GM18498 (cell line): ENCODE measurements around the gene TRMT61A.
"Not testable (repeated sequence)": the region's sequence is repeated elsewhere in the genome, so short reads cannot be mapped to it uniquely, and the experiment has no call there.

ENCODE experiments used
- ATAC-seq: cut with Tn5 transposase; IDR thresholded peaks from one replicate; pipeline ENCODE4 v1.9.1; 2021; ENCODE audit warnings: mild to moderate bottlenecking, moderate library complexity; ENCODE audit not compliant: unreplicated experiment

Gene TRMT61A

DNA sequence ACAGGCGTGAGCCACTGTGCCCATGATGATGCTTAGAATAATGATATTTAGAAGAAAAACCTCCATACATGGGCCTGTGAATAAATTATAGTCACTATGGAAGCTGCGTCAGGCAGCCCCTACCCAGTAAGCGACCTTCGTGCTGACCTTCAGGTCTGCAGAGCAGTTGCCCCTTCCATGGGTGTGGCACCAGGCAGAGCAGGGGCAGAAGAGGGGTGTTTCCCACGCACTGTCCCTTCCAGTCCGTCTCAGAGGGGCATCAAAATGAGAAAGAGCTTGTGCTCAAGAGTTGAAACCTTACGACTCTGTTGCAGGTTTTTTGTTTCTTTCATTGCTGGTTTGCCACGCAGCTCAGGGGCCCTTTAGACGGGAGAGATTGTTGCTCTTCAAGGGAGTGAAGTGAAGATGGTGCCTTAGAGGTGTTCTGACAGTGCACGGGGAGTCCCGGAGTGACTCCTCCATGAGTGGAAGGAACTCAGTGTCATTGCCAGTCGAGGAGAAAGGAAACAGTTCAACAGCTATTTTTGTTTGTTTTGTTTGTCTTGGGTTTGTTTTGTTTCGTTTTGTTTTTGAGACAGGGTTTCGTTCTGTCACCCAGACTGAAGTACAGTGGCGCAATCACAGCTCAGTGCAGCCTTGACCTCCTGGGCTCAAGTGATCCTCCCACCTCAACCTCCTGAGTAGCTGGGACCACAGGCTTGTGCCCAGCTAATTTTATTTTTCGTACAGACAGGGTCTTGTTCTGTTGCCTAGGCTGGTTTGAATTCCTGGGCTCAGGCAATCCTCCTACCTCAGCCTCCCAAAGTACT lies 20.3 kb upstream of the TRMT61A start:
- ATAC-seq, result no peak

DNA sequence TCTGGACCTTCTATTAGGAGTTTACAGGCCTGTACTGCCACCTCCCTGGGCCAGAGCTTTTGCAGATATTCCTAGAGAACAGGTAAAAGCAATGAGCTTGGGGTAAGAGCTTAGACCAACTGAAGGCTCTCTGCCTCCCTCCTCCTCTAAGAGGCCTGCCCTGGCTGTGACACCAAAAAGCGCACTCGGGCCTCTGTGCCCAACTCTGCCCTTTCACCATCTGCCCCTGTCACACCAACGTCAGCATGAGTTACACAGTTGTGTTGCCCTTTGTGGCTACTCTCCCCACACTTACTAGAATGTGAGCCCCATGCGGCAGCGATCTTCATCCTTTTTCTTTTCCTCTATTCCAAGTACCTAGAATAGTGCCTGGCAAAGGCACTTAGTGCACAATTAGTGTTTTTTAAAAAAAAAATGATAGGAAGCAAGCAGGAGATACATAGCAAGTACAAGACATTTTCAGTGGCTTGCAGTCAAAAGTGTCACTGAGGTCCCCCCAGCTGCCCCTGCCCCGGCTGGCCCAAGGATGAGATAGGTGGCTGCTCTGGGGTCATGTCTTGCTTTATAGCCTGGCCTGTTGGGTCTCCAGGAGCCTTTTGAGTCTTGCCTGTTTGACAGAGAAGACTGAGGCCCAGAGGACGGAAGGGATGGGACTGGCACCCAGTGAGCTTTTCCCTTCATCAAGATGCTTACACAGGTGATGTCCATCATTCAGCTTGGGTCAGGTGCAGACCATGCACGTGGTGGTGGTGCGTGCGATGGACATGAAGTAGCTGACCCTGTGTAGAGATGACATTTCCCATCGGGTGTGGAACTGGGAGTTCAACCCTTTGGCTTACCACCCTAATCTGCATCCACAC lies 18.9 kb upstream of the TRMT61A start:
- no peak for ATAC-seq

DNA sequence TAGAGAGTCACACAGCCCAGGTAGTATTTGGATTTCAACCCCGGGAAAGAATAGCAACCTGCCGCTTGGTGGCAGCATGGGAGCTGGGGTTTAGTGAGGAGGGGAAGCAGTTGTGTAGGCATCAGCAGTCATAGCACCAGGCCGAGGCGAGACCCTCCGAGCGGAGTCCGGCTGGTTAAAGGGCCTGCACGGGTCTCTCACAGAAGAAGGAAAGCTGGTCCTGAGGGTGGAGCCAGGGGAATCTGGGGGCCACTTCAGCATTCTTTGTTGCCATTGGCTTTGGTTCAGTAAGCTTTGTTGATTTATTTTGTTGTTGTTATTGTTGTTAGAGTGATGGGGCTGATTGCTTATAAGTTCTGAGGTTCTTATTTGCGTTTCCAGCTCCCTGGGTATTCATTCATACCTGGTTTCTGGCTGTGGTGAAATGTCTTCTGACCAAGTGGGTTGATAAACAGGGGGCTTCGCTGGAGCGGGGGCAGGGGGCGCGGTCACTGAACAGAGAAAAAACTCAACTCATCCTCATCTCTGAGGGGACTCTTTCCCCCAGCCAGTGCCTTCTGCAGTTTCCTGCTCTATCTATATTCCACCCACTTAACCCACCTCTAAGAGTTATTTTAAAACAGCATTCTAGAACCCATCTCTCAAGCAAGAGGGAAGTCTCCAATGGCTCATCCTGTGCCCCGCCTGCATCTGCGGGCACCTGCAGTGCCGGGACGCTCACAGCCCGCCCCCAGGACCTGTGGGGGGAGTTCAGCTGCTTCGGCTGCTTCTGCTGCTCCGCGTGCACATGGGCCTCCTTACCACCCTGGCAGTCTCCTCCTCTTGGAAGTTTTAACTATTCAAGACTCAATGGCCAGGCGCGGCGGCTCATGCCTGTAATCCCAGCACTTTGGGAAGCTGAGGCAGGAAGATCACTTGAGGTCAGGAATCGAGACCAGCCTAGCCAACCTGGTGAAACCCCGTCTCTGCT lies 18.0 kb upstream of the TRMT61A start:
- ATAC-seq, result no peak

DNA sequence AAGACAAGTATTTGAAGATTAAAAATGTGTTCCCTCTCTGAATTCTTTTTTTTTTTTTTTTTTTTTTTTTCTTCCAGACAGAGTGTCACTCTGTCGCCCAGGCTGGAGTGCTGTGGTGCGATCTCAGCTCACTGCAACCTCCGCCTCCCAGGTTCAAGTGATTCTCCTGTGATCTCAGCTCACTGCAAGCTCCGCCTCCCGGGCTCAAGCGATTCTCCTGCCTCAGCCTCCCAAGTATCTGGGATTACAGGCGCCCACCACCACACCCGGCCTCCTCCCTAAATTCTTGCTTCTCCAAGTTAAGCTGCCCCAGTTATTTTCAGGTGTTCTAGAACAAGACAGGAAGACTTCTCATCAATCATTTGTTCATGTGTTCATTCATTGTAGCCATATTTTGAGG lies 16.8 kb upstream of the TRMT61A start:
- ATAC-seq, result not testable (repeated sequence)

DNA sequence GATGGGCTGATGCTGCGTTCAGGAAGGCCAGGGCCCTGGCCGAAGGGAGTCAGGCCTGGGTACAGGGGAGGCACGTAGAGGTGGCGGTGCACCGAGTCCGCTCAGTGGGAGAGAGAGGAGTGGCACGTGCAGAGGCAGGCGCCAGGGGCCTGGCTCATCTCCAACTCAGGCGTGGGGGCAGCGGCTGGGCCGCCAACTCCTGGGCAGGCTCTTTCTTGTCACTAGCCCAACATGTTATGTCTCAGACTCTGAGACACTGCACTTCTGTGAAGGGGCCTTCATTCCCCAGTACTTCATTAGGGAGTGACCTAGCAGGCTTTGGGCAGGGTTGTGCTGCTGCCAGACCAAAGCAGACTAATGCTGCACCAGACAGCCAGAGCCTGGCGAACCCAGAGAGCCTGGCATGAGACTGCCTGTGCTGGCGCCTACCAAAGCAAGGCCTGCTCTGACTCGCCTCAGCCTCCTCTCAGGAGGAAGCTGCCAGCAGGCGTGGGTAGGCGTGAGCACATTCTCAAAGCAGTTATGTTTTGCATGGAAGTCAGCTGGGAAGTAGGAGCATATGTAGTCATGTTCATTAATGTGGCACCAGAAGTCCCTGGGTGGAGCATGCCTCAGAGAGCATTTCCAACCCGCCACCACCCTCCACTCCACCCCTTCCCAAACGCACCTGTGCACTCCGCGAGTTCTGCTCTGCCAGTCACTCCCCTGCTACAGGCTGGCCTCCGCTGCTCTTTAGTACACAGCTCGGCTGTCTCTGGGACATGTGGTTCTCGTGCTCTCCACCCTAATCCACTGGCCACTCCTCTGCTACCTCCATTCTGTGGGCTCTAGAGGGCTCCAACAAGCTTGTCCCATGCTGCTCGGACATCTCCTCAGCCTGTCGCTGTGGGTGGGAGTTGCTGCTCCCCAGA lies 16.0 kb upstream of the TRMT61A start:
- no peak for ATAC-seq

DNA sequence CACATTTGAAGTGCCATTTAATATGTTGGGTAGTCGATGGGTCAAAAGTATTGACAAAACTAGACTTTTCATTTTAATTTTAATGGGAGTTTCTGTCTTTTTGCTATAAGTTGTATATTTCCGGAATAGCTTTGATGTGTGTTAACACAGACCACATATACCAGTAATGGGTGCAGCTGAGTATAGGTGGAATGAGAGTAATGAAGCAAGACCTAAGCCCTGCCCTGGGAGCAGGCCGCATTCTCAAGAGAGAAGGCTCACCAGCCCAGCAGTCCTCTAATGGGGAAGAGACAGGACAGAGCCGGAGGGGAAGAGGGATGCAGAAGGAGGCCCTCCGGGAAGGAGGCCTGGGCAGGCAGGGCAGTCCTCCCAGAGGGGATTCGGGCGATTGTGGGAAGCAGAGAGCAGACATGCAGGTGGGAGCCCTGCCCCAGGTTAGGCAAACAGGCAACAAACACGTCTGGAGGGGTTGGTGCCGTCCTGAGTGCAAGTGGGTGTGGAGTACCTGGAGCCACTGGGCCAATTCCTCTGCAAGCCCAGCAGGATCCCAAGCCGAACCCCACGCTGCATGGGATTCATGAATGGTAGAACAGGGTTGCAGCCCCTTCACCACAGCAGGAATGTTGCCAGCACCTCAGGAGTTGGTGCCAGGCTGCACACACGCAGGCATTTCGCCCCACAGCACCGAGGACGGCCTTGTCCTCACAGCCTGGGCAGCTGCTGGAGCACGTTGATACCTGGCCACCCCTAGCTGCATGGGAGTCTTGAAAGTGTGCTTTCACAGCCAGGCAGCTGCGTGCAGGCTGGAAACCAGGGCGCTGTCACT lies 14.2 kb upstream of the TRMT61A start:
- no peak for ATAC-seq

DNA sequence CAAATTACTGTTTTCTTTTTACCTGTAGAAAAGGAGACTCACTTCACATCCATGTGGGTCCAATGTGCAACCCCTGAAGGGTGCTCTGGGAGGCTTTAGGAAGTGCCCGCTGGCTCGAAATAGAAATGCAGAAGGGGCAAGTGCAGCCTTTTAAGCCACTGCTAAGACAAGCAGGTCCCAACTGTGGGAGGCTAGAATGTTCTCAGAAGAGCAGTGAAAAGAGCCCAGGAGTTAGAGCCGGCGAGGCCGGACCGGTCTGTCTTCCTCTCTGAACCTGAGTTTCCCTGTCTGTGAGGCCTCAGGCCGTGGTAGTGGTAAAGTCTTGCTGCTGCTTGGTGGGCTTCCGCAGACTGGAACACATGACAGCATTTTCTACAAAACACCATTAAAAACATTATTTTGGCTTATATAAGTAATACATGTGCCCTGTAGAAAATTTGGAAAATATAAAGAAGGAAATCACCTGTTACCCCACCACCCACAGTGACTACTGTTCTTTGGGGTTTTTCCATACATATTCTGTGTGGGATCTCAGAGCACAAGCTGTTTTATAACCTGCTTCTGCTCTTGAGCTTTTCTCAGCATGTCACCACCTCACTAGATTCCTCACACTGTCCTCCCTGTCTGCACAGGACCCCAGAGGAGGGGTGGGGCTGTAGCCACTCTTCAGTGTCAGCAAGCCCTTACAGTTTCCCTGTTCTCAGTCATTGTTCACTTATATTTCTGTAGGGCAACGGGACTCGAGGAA lies 12.4 kb upstream of the TRMT61A start:
- ATAC-seq, result no peak

DNA sequence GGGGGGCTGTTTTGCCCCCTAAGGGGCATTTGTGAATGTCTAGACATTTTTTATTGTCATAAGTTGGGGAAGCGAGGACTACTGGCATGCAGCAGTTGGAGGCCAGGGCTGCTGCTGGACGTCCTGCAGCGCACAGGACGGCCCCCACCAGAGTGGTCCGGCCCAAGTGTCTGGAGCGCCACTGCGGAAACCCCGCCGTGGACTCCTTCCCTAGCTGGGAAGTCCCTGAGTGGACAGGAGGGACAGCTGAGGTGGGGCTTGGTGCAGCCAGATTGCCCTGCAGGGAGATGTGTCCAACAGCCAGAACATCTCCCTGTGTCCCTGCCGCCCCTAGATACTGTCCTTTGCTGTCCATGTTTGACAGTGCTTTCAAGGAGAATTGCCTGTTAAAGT lies 11.8 kb upstream of the TRMT61A start:
- no peak for ATAC-seq

DNA sequence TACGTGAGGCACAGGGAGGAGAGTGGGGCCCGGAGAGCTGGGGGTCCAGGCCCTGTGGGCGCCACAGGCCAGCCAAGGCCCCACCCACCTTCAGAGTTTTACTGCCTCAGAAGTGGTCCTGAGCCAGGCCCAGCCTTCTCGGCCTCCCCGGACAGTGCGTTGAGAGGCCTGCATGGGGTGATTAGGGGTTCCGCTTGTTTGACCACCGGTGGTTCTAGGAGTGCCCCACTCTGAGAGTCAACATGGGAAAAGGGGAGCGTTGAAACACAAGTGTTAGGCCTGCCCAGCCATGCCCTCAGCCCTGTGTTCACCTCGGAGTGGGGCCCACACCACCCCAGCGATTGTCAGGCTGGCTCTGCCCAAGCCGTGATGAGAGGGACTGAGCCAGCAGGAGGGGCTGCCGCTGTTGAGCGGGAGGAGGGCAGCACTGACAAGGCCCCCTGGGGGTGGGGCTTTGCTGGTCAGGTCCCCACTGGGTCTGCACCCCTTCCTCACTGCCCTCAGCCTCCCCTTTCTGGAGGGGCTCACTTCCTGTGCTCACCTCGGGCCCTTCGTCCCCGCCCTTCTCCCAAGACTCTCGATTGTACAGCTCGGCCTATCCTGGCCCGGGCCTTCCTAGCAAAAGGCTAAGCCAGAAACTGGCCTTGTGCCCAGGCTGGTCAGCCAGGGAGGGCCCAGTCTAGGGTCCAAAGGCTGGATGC lies 11.1 kb upstream of the TRMT61A start:
- ATAC-seq, result no peak

DNA sequence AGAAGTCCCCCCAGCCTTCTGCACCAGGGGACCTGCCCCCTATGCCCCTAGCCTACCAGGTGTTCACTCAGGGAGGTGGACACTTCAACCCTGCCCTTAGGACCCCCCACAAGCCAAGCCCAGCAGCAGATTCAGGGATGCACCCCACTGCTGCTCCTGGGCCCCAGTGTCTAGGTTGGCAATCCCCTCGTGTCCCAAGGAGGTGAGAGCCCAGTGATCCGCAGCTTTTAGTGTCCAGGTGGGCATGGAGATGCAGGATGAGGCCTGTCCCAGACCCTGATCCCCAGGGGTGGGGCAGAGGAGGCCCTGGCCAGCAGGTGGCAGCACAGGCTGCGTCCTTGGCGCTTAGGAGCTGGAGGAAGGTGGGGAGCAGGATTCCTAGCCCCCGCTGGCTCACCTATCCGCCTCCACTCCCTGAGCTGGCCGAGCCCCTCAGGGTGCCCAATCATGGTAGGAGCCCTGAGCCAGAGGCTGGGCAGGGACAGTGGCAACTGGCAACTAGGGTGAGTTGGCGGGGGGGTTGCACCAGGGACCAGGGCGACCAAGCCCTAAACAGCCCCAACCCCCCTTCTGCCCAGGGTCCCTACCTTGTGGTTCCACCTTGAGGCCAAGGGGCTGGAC lies 10.5 kb upstream of the TRMT61A start:
- no peak for ATAC-seq

DNA sequence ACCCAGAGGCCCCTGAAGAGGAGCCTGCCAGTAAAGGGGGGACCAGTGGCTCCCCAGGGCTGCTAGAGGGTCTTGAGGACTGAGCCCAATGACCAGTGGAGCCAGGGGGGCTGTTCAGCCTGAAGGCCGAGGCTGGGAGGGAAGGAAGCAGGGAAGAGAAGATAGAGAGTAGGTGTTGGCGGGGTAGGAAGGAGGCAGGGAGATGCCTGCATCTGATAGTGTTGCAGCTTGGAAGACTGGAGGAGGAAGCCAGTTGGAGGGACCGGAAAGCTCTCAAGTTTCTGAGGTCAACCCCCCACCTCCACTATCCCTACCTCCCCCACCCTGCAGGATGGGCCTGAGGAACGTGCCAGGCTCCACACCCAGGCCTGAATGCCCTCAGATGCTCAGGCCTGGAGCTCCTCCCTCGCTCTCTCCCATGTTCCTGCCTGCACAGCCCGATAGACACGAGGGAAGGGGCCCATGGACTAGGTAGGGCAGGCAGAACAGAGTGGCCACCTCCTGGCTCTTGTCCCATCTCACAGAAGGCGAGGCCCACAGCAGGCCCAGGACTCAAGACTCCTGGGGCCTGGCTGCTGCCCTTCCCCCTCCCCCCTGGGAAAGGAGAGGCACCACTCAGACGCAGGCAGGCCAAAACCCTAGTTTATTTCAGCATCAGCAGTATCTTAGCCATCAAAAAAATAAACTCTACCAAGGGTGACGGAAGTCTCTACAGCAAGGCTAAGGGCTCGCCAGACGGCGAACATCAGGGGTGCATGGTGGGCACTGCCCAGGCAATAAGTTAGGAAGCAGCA lies 9.8 kb upstream of the TRMT61A start:
- ATAC-seq, result no peak

DNA sequence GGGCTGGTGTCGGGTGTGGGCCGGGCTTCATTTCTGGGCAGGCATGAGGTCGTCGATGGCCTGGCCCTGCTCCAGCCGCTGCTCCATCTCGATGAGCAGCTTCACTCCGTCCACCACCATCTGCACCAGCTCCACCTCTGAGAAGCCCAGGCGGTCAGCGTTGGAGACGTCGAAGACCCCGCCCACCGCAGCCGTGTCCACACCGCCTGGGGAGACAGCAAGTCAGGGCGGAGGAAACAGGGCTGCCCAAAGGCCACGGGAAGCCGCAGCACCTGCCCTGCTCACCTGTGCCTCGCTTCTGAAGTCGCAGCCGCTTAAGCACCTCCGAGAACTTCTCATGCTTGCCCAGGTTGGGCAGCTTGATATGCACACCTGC lies 9.2 kb upstream of the TRMT61A start:
- ATAC-seq, result no peak

DNA sequence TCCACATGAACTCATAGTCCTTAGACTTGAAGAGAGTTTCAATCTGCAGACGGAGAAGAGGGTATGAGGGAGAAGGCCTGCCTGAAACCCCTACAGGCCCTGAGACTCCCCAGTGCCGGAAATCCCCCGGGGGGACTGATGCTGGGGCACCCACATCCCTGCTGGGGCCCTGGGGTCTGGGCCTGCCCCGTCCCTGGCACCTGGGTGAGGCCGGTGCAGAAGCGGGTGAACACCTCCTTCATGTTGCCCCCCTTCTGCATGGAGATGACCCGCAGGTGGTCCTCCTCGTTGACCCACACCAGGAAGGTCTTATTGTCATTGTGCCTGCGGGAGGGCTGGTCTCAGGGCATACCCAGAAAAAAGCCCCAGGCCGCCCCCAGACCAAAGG lies 8.7 kb upstream of the TRMT61A start:
- ATAC-seq, result no peak

DNA sequence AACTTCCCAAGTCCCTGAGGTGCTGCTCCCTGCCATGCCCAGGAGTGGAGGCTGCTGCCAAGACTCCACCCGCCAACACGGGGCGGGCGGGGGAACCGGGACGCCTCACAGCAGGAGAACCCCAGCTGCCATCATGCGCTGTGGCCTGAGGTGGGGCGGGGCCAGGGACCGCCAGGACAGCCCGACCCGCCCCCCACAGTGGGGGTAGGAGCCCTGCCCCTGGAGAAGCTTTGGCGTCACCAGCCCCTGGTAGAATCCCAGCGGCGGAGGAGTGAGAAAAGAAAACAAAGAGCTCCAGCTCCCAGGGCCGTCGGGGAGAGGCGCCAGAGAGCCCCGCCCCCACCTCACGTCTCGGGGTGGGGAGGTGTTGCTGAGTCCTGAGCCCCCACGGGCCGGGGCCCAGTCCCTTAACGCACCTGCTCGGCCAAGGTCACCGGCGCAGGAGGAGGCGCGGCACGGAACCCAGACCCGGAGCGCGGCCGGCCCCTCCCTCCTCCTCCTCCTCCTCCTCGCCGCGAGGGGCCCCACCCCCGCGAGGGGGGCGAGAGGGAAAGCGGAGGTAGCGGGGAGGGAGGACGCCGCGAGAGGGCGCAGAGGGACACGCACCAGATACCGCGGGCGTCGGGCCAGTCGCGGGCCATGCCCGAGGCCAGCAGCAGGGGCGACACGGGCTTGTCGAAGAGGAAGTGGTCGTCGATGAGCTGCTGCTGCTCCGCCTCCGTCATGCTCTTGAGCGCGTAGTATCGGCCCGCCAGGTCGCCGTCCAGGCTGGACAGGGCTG lies 8.1 kb upstream of the TRMT61A start:
- ATAC-seq, result no peak

DNA sequence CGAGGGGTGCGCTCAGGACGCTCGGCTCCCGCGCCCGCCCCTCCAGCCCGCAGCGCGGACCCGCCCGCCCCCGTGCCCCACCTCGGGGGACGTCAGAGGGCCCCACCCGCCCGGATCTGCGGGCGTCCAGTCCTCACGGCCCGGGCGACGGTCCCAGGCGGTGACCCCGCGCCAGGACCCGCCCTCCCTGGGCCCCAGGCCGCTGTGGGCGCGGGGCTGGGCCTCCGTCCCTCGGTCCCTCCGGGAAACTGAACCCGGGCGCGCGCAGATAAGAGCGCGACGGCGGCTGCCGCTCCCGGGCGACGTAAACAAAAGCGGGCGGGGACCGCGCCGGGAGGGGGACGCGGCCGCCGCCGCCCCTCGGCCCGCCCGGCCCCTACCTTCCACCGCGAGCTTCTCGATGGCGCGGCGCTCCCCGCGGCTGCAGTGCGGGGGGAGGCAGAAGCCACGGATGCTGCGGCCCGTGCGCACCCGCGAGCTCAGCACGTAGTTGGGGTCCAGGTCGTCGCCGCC lies 7.5 kb upstream of the TRMT61A start:
- no peak for ATAC-seq
